CD14-positive monocyte (primary cell): Measurements from ENCODE around the gene PLD1. TPM values are rescaled to one million over a fixed set of nuclear protein-coding genes. Genes with fewer than 3 reads are reported as not detected.

ENCODE experiments used
- DNase-seq, 3 donors: peaks; one replicate each; pipeline ENCODE4 v3.0.0-alpha.2; 2011 to 2022
- H2AFZ ChIP-seq: 2 replicates; pipeline ENCODE4 v1.6.0; 2012; ENCODE audit warnings: mild to moderate bottlenecking, low read depth, low read length, inconsistent platforms; ENCODE audit not compliant: insufficient read depth, poor library complexity, severe bottlenecking
- H3K27ac ChIP-seq, 2 donors: 1 replicate in 1 of 2; 2 replicates in 1 of 2; pipeline ENCODE4 v1.5.1; 2012 to 2013; ENCODE audit warnings: low read length in 2 of 2, control low read depth in 1 of 2, inconsistent platforms in 1 of 2, low read depth in 1 of 2, mild to moderate bottlenecking in 1 of 2
- H3K27me3 ChIP-seq, 2 donors: one replicate each; pipeline versions ENCODE4 v1.6.0 to v1.6.1; 2011 to 2013; ENCODE audit warnings: low read length in 2 of 2; ENCODE audit not compliant: control insufficient read depth in 2 of 2, insufficient read depth in 2 of 2
- H3K36me3 ChIP-seq, 2 donors: replicated peaks in 1 of 2; 1 replicate in 1 of 2; 2 replicates in 1 of 2; pipeline versions ENCODE4 v1.5.1 to v1.6.1; 2012 to 2013; ENCODE audit warnings: low read length in 2 of 2, control low read depth in 1 of 2, inconsistent platforms in 1 of 2, mild to moderate bottlenecking in 1 of 2; ENCODE audit not compliant: insufficient read depth in 2 of 2, control insufficient read depth in 1 of 2
- H3K4me1 ChIP-seq, 2 donors: 1 replicate in 1 of 2; 2 replicates in 1 of 2; pipeline versions ENCODE4 v1.5.1 to v1.6.1; 2012 to 2013; ENCODE audit warnings: low read length in 2 of 2, control low read depth in 1 of 2, inconsistent platforms in 1 of 2, mild to moderate bottlenecking in 1 of 2, moderate library complexity in 1 of 2; ENCODE audit not compliant: insufficient read depth in 2 of 2, control insufficient read depth in 1 of 2
- H3K4me2 ChIP-seq: replicated peaks from 2 replicates; pipeline ENCODE3; 2012; ENCODE audit warnings: low read length, moderate library complexity, mild to moderate bottlenecking; ENCODE audit not compliant: poor library complexity, severe bottlenecking; ENCODE audit errors: extremely low read depth
- H3K4me3 ChIP-seq, 3 experiments: fragments of 200-600 bp in 1 of 3; sonication (generic) in 1 of 3; replicated peaks in 1 of 3; 1 replicate in 2 of 3; 2 replicates in 1 of 3; pipeline ENCODE4 v1.5.1; 2011 to 2013; ENCODE audit warnings: low read length in 3 of 3, mild to moderate bottlenecking in 3 of 3, control low read depth in 2 of 3, low read depth in 2 of 3, inconsistent platforms in 1 of 3, moderate library complexity in 1 of 3
- H3K79me2 ChIP-seq: 2 replicates; pipeline ENCODE4 v1.6.0; 2012; ENCODE audit warnings: mild to moderate bottlenecking, control low read depth, inconsistent platforms, low read length, moderate library complexity; ENCODE audit not compliant: insufficient read depth
- H3K9ac ChIP-seq: 2 replicates; pipeline ENCODE4 v1.6.0; 2017; ENCODE audit warnings: low read length, mild to moderate bottlenecking; ENCODE audit not compliant: insufficient read depth, poor library complexity, severe bottlenecking
- H3K9me3 ChIP-seq, 2 donors: replicated peaks in 1 of 2; 1 replicate in 1 of 2; 2 replicates in 1 of 2; pipeline versions ENCODE4 v1.5.1 to v1.6.1; 2012 to 2013; ENCODE audit warnings: low read length in 2 of 2, control low read depth in 1 of 2; ENCODE audit not compliant: control insufficient read depth in 1 of 2, insufficient read depth in 1 of 2
- H4K20me1 ChIP-seq: 2 replicates; pipeline ENCODE4 v1.6.0; 2012; ENCODE audit warnings: mild to moderate bottlenecking, low read length, control low read depth, moderate library complexity; ENCODE audit not compliant: insufficient read depth
- H3K27ac Mint-ChIP-seq, 7 donors: one replicate each; pipeline ENCODE4 v1.8.0; 2020; ENCODE audit warnings: mild to moderate bottlenecking in 7 of 7, mixed read lengths in 7 of 7, moderate library complexity in 6 of 7, inconsistent platforms in 2 of 7
- H3K27me3 Mint-ChIP-seq, 3 donors: one replicate each; pipeline ENCODE4 v1.8.0; 2021 to 2022; ENCODE audit warnings: low read depth in 3 of 3, mild to moderate bottlenecking in 3 of 3, mixed read lengths in 3 of 3, moderate library complexity in 3 of 3, inconsistent platforms in 1 of 3
- H3K36me3 Mint-ChIP-seq, 2 donors: one replicate each; pipeline ENCODE4 v1.8.0; 2020; ENCODE audit warnings: mixed read lengths in 2 of 2, inconsistent platforms in 1 of 2, mild to moderate bottlenecking in 1 of 2
- H3K4me1 Mint-ChIP-seq: one replicate; pipeline ENCODE4 v1.8.0; 2020; ENCODE audit warnings: mild to moderate bottlenecking, mixed read lengths
- H3K4me3 Mint-ChIP-seq, 2 donors: one replicate each; pipeline ENCODE4 v1.8.0; 2020; ENCODE audit warnings: mild to moderate bottlenecking in 2 of 2, mixed read lengths in 2 of 2, moderate library complexity in 1 of 2
- H3K9me3 Mint-ChIP-seq, 7 donors: one replicate each; pipeline ENCODE4 v1.8.0; 2020 to 2022; ENCODE audit warnings: mixed read lengths in 7 of 7, mild to moderate bottlenecking in 6 of 7, moderate library complexity in 6 of 7, inconsistent platforms in 2 of 7
- WGBS: methylation state at CpG from one replicate; pipeline ENCODE4 v1.1.5; 2013; ENCODE audit warnings: missing lambda C conversion rate; ENCODE audit not compliant: insufficient coverage; 5-methylcytosine and 5-hydroxymethylcytosine counted together
- intact Hi-C, 2 donors: fragments of 100-400 bp; cut with micrococcal nuclease; formaldehyde crosslinking; loops; one replicate each; pipeline versions ENCODE4 v1.15.0 to v1.15.1; 2023
- polyA plus RNA-seq, 3 donors: library from polyadenylated mRNA; depleted of rRNA in 1 of 3; unstranded in 2 of 3; stranded (reverse) in 1 of 3; fragments of 300-500 nt in 2 of 3; fragments of >200 nt in 1 of 3; fragmentation: Illumina TruSeq in 2 of 3; gene quantifications; 1 replicate in 2 of 3; 2 replicates in 1 of 3; pipeline ENCODE4 v1.2.3, GENCODE V29; 2012 to 2021
- TF ChIP-seq, protein P1 (sequence below): fragments of 200-600 bp; IDR thresholded peaks from one replicate; pipeline ENCODE4 v1.8.0; 2022; ENCODE audit warnings: antibody characterized with exemption, mild to moderate bottlenecking

Gene PLD1
- polyA plus RNA-seq, 3 donors: 5.1 to 7.9 (median 5.8) TPM

DNA sequence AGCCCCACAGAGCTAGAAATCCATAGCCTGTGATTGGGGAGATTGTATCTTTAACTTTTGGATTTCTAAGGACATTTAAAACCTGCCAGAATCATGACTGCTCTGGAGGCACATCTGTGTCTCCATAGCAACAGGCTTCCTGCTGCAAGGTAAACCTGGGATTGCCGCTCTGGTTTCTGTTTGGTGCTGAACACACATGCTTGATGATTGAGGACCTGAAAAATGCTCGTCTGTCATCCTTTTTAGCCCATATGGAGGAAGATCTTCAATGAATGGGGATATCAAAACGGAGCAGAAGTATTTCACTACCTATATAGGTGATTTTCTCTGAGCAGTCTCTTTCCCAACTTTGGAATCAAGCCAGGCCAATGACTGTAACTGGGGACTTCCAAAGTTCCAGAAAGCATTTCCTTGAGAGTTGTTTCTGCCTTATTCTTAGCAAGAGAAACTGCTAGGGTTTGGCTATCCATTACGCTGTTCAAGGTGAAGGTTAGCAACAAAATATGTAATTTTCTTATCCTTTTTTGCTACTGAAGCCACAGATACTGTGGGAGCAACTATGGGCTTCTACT, 253.6 kb downstream of the PLD1 start:
- H3K27ac Mint-ChIP-seq: no peak overlapping the region

DNA sequence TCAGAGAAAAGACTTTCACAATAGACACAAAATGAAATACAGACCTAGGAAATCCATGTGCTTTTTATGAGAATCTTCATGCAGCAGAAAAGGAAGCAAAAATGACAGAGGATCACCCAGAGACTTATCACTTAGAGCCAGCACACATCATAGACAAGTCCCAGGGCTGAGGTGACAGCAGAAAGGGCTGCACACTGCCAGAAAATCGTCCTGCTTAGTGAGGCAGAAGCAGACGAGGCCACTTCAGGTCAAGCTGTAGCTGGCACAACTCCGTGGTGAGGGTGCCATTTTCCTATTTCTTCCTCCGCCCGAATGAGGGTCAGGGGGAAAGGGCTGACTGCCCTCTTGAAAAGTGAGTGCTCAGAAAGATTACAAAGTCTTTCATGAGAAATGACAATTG, 254.1 kb downstream of the PLD1 start:
- DNase-seq: no peak
- Mint-ChIP-seq H3K9me3 (peaks cover 0 to 8% (median 6%) of the 10 kb centered on the region in 7 donors), H3K27ac (no peak overlapping the region), H3K4me1 (peaks cover 5% of the 10 kb centered on the region), H3K27me3 (no peaks in the 10 kb centered on the region), H3K4me3 (no peak overlapping the region), H3K36me3 (peaks cover 0 to 4% of the 10 kb centered on the region in 2 donors)
- Histone ChIP-seq H3K36me3 (no peaks in the 10 kb centered on the region), H2AFZ (no peak overlapping the region), H3K79me2 (no peaks in the 10 kb centered on the region), H3K9me3 (no peaks in the 10 kb centered on the region), H3K4me2 (no peak overlapping the region), H4K20me1 (no peaks in the 10 kb centered on the region), H3K9ac (no peak overlapping the region), H3K27ac (no peak overlapping the region), H3K27me3 (no peaks in the 10 kb centered on the region), H3K4me1 (peaks cover 25 to 31% of the 10 kb centered on the region in 2 donors), H3K4me3 (no peak overlapping the region)
- WGBS: 40% methylated on average over 5 of the region's 5 CpGs
- TF ChIP-seq, protein P1, sequence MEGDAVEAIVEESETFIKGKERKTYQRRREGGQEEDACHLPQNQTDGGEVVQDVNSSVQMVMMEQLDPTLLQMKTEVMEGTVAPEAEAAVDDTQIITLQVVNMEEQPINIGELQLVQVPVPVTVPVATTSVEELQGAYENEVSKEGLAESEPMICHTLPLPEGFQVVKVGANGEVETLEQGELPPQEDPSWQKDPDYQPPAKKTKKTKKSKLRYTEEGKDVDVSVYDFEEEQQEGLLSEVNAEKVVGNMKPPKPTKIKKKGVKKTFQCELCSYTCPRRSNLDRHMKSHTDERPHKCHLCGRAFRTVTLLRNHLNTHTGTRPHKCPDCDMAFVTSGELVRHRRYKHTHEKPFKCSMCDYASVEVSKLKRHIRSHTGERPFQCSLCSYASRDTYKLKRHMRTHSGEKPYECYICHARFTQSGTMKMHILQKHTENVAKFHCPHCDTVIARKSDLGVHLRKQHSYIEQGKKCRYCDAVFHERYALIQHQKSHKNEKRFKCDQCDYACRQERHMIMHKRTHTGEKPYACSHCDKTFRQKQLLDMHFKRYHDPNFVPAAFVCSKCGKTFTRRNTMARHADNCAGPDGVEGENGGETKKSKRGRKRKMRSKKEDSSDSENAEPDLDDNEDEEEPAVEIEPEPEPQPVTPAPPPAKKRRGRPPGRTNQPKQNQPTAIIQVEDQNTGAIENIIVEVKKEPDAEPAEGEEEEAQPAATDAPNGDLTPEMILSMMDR: no peak
- intact Hi-C loops: no loop called here

More for the DNA sequence above, 253.6 kb downstream of the PLD1 start:
- H4K20me1 ChIP-seq: no peaks in the 10 kb centered on the region
- no peaks in the 10 kb centered on the region for H3K79me2 ChIP-seq
- no CpG with 5 or more reads among the region's 4 CpGs for WGBS
- peaks cover 0 to 4% of the 10 kb centered on the region in 2 donors for H3K36me3 Mint-ChIP-seq
- TF ChIP-seq, protein P1: no peak
- H3K36me3 ChIP-seq: no peaks in the 10 kb centered on the region
- no peak overlapping the region for H2AFZ ChIP-seq
- H3K27ac ChIP-seq: no peak overlapping the region
- H3K27me3 Mint-ChIP-seq: no peaks in the 10 kb centered on the region
- H3K9me3 ChIP-seq: no peaks in the 10 kb centered on the region
- no peak for DNase-seq
- no peak overlapping the region for H3K4me3 Mint-ChIP-seq
- no peak overlapping the region for H3K9ac ChIP-seq
- no peaks in the 10 kb centered on the region for H3K27me3 ChIP-seq
- peaks cover 25 to 31% of the 10 kb centered on the region in 2 donors for H3K4me1 ChIP-seq
- H3K4me3 ChIP-seq: no peak overlapping the region
- intact Hi-C loops: no loop called here
- H3K4me1 Mint-ChIP-seq: peaks cover 5% of the 10 kb centered on the region
- H3K9me3 Mint-ChIP-seq: peaks cover 0 to 8% (median 6%) of the 10 kb centered on the region in 7 donors
- H3K4me2 ChIP-seq: no peak overlapping the region
